Stomach (tissue), 4 donors: ENCODE results near the gene ENTPD8.

Experiments
- CTCF ChIP-seq, 7 experiments: fragments of 450-650 bp in 4 of 7; fragments of 200-600 bp in 3 of 7; sonication (generic) in 3 of 7; IDR thresholded peaks; one replicate each; pipeline ENCODE4 v1.5.1; 2016 to 2019; ENCODE audit warnings: antibody characterized with exemption in 7 of 7, control low read depth in 2 of 7, mild to moderate bottlenecking in 1 of 7
- POLR2AphosphoS5 ChIP-seq, 3 donors: sonication (generic); formaldehyde crosslinking; IDR thresholded peaks; one replicate each; pipeline ENCODE4 v1.6.1; 2016; ENCODE audit warnings: antibody characterized with exemption in 3 of 3

- TF ChIP-seq CTCF (IDR thresholded peaks at IDR 0.05): no peak
- TF ChIP-seq POLR2AphosphoS5 (IDR thresholded peaks at IDR 0.05): no peak
Measured at GRCh38 chr9:137465000-137465719, 24.0 kb upstream of the ENTPD8 start.
